Measurements from ENCODE around the gene INPPL1. TPM values are rescaled to one million over a fixed set of nuclear protein-coding genes. Genes with fewer than 3 reads are reported as not detected.

Gene INPPL1
- total RNA-seq, 1 experiment from 2014 or later, result 214 TPM

- Histone ChIP-seq H4K20me1 (ENCODE audit: control insufficient read depth, insufficient read depth, insufficient read length) (no peaks in the 10 kb centered on the region), H2BK20ac (ENCODE audit: low read depth, low read length, poor library complexity, severe bottlenecking) (no peak overlapping the region), H3K18ac (ENCODE audit: insufficient read length, low read depth, low read length) (no peak overlapping the region), H3K4me2 (ENCODE audit: insufficient read depth, insufficient read length, low read length) (no peak overlapping the region), H2AK5ac (ENCODE audit: insufficient read length, low read length) (no peak overlapping the region), H2AFZ (ENCODE audit: low read length) (no peak overlapping the region), H3K4ac (ENCODE audit: low read depth, low read length) (no peak overlapping the region), H3K9ac (ENCODE audit: extremely low read depth, insufficient read length, low read length) (no peak overlapping the region), H3K56ac (ENCODE audit: insufficient read length, low read depth, low read length) (no peak overlapping the region), H3K27ac (ENCODE audit: insufficient read length, low read depth, low read length) (no peak overlapping the region), H3T11ph (ENCODE audit: low read length) (no peak overlapping the region), H3K23me2 (ENCODE audit: insufficient read length, low read depth, low read length, poor library complexity, severe bottlenecking) (no peaks in the 10 kb centered on the region), H2BK15ac (ENCODE audit: low read depth, low read length) (no peak overlapping the region), H3K27me3 (ENCODE audit: insufficient read depth, low read length) (peaks cover 14% of the 10 kb centered on the region; the same call in 1 of the 2 replicates), H2BK5ac (ENCODE audit: insufficient read length, low read length) (no peak overlapping the region), H4K5ac (ENCODE audit: insufficient read length, low read depth, low read length) (no peak overlapping the region), H2BK12ac (ENCODE audit: insufficient read length, low read depth, low read length) (no peak overlapping the region), H3K14ac (ENCODE audit: insufficient read depth, low read length) (no peak overlapping the region), H4K8ac (replicated peaks; ENCODE audit: insufficient read length, low read depth, low read length) (no peak overlapping the region), H3K4me1 (ENCODE audit: insufficient read depth, low read length) (peaks cover 6% of the 10 kb centered on the region; the same call in 1 of the 2 replicates), H4K91ac (ENCODE audit: insufficient read length, low read depth, low read length) (no peak overlapping the region), H2BK120ac (ENCODE audit: low read depth, low read length, poor library complexity, severe bottlenecking) (no peak overlapping the region), H3K23ac (ENCODE audit: insufficient read length, low read depth, low read length) (no peak overlapping the region), H3K79me2 (ENCODE audit: insufficient read depth, low read length) (no peaks in the 10 kb centered on the region), H3K79me1 (ENCODE audit: insufficient read depth, low read depth, low read length, poor library complexity, severe bottlenecking) (no peaks in the 10 kb centered on the region), H3K9me3 (ENCODE audit: control insufficient read depth, low read depth, low read length) (no peaks in the 10 kb centered on the region)
- Mint-ChIP-seq H3K36me3 (ENCODE audit: insufficient read depth in 1 of 3, low read depth in 3 of 3) (peaks cover 0 to 9% (median 0%) of the 10 kb centered on the region in 3 experiments; a peak in 2 of 7 replicates), H3K27ac (no peak overlapping the region), H3K9me3 (peaks cover 4 to 18% of the 10 kb centered on the region in 2 experiments; a peak in 4 of 5 replicates), H3K4me3 (no peak overlapping the region), H3K4me1 (peaks cover 4% of the 10 kb centered on the region in 2 experiments), H3K27me3 (ENCODE audit: low read depth) (peaks cover 42% of the 10 kb centered on the region)
- TF ChIP-seq CTCF (conservative IDR thresholded peaks at IDR 0.05), result no peak
- WGBS (ENCODE audit: extremely low coverage, insufficient read length, low lambda C conversion rate), result no CpG with 5 or more reads among the region's 5 CpGs
- DNase-seq, result no peak
Measured at GRCh38 chr11:72251614-72252013, 27.0 kb downstream of the INPPL1 start.
